Measurements from ENCODE around the gene PCDHB7.
"Not testable (repeated sequence)": the region's sequence is repeated elsewhere in the genome, so short reads cannot be mapped to it uniquely, and the experiment has no call there.

Gene PCDHB7

DNA sequence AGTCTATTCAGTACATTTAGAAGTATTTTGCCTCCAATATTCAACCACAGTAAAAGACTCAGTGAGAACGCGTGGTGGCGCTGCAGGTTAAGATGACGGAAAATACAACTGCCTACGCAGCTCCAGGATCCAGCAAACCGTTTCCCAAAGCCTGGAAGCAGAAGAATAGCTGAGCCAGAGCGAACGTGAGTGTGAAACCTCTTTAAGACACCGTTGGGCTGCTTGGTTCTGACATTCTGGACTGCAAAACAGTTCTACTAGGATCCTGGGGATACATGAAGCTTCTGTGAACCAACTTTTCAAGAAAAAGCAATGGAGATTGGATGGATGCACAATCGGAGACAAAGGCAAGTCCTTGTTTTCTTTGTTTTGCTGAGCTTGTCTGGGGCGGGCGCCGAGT is 9.8 kb downstream of the PCDHB7 start, which contains the start of gene PCDHB16:
PCDHB16 (plus strand) TSS at position 140 of the 400 bp plus-strand sequence; CDS start at position 313, 173 bp downstream.
- DNase-seq = peak in 1 of 2 experiments; percentile 2

DNA sequence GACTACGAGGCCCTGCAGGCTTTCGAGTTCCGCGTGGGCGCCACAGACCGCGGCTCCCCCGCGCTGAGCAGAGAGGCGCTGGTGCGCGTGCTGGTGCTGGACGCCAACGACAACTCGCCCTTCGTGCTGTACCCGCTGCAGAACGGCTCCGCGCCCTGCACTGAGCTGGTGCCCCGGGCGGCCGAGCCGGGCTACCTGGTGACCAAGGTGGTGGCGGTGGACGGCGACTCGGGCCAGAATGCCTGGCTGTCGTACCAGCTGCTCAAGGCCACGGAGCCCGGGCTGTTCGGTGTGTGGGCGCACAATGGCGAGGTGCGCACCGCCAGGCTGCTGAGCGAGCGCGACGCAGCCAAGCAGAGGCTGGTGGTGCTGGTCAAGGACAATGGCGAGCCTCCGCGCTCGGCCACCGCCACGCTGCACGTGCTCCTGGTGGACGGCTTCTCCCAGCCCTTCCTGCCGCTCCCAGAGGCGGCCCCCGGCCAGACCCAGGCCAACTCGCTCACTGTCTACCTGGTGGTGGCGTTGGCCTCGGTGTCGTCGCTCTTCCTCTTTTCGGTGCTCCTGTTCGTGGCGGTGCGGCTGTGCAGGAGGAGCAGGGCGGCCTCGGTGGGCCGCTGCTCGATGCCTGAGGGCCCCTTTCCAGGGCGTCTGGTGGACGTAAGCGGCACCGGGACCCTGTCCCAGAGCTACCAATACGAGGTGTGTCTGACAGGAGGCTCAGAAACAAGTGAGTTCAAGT is 11.8 kb downstream of the PCDHB7 start:
- not testable (repeated sequence) for DNase-seq

DNA sequence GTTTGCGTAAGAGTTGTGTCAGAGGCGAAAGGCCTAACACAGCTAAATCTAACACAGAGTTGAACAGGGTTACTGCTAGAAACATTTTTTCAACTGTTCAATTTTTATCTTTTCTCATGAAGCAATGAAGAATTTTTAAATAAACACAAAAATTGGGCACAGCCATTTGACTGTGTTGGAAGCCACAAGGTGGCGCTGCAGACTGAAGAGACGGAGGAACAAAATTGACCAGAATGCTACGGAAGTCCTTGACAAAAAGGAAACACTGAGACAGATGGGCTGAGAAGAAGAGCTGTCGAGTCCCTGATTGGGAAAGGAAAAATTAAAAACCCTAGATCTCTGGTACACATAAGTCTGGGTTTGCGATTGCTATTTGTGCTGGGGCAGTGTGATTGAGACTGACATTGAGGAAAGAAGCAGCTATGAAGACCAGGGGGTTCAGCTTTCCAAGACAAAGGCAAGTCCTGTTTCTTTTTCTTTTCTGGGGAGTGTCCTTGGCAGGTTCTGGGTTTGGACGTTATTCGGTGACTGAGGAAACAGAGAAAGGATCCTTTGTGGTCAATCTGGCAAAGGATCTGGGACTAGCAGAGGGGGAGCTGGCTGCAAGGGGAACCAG is 14.6 kb downstream of the PCDHB7 start, which contains the start of gene PCDHB9:
PCDHB9 (plus strand) TSS at position 265 of the 616 bp plus-strand sequence; CDS start at position 423, 158 bp downstream.
- DNase-seq = peak; percentile 32 to 45

DNA sequence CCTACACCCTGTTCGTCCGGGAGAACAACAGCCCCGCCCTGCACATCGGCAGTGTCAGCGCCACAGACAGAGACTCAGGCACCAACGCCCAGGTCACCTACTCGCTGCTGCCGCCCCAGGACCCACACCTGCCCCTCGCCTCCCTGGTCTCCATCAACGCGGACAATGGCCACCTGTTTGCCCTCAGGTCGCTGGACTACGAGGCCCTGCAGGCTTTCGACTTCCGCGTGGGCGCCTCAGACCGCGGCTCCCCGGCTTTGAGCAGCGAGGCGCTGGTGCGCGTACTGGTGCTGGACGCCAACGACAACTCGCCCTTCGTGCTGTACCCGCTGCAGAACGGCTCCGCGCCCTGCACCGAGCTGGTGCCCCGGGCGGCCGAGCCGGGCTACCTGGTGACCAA is 16.2 kb downstream of the PCDHB7 start:
- DNase-seq = not testable (repeated sequence)

DNA sequence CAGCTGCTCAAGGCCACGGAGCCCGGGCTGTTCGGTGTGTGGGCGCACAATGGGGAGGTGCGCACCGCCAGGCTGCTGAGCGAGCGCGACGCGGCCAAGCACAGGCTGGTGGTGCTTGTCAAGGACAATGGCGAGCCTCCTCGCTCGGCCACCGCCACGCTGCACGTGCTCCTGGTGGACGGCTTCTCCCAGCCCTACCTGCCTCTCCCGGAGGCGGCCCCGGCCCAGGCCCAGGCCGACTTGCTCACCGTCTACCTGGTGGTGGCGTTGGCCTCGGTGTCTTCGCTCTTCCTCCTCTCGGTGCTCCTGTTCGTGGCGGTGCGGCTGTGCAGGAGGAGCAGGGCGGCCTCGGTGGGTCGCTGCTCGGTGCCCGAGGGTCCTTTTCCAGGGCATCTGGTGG is 16.7 kb downstream of the PCDHB7 start:
- not testable (repeated sequence) for DNase-seq

DNA sequence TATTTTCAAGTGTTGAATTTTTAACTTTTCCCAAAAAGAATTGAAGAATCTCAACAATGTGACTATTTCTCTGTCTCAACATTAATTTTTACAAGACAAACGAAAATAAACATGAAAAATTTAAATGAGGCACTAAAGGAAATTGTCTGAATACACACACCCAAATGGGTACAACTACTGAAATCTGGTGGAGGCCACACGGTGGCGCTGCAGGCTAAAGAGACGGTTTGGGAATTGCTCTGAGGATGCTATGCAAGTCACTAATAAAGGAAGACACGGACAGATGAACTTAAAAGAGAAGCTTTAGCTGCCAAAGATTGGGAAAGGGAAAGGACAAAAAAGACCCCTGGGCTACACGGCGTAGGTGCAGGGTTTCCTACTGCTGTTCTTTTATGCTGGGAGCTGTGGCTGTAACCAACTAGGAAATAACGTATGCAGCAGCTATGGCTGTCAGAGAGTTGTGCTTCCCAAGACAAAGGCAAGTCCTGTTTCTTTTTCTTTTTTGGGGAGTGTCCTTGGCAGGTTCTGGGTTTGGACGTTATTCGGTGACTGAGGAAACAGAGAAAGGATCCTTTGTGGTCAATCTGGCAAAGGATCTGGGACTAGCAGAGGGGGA is 19.8 kb downstream of the PCDHB7 start, which contains the start of gene PCDHB10:
PCDHB10 (plus strand) TSS at position 244 of the 616 bp plus-strand sequence; CDS start at position 444, 200 bp downstream.
- peak; percentile 4 to 58 for DNase-seq

DNA sequence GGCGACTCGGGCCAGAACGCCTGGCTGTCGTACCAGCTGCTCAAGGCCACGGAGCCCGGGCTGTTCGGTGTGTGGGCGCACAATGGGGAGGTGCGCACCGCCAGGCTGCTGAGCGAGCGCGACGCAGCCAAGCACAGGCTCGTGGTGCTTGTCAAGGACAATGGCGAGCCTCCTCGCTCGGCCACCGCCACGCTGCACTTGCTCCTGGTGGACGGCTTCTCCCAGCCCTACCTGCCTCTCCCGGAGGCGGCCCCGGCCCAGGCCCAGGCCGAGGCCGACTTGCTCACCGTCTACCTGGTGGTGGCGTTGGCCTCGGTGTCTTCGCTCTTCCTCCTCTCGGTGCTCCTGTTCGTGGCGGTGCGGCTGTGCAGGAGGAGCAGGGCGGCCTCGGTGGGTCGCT is 21.9 kb downstream of the PCDHB7 start:
- DNase-seq = not testable (repeated sequence)

DNA sequence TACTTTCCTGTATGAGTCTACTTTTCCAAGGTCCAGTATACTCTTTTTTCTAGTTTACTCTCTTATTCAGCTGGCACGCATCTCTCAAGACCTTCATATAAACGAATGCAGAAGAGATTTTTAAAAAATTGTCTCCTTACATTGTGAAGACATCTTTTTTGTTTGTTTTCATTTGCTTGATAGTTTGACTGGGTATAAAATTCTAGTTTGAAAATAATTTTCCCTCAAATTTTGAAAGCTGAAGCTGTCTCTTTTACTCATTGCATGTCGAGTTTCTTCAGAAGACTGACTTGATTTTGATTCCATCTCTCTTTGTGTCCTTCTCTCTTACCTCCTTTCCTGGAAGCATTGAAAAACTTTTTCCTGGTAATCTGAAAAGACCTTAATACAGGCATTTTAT is 23.9 kb downstream of the PCDHB7 start:
- no peak for DNase-seq

DNA sequence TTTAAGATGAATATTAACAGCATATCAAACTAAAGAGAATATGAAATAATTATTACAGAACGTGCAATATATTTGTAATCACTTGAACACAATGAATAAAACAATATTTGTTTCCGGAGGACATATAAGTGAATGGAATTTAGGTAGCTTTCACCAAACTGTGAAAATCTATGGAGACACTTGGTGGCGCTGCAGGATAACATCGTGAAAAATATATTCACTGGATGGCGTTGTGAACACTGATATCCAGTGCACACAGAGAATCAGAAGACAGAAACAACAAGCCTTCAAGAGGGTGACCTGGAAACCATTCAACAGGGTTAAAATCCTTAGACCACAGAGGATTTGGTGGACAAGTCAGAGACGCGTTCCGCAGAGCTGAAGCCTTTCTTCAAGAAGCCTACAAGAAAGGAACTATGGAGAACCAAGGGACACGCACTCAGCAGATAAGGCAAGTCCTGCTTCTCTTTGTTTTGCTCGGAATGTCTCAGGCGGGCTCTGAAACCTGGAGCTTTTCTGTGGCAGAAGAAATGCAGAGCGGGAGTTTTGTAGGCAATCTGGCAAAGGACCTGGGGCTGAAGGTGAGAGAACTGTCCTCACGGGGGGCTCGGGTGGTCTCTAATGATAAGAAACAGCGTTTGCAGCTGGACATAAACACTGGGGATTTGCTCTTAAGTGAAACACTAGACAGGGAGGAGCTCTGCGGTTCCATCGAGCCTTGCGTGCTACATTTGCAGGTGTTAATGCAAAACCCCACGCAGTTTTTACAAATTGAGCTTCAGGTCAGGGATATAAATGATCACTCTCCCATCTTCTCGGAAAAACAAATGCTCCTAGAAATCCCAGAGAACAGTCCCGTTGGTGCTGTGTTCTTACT is 27.2 kb downstream of the PCDHB7 start, which contains the start of gene PCDHB11:
PCDHB11 (plus strand) TSS at position 269 of the 877 bp plus-strand sequence; CDS start at position 417, 148 bp downstream.
- peak; percentile 39 to 54 for DNase-seq

DNA sequence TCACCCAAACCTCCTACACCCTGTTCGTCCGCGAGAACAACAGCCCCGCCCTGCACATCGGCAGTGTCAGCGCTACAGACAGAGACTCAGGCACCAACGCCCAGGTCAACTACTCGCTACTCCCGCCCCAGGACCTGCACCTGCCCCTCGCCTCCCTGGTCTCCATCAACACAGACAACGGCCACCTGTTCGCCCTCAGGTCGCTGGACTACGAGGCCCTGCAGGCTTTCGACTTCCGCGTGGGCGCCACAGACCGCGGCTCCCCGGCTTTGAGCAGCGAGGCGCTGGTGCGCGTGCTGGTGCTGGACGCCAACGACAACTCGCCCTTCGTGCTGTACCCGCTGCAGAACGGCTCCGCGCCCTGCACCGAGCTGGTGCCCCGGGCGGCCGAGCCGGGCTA is 28.7 kb downstream of the PCDHB7 start:
- not testable (repeated sequence) for DNase-seq

DNA sequence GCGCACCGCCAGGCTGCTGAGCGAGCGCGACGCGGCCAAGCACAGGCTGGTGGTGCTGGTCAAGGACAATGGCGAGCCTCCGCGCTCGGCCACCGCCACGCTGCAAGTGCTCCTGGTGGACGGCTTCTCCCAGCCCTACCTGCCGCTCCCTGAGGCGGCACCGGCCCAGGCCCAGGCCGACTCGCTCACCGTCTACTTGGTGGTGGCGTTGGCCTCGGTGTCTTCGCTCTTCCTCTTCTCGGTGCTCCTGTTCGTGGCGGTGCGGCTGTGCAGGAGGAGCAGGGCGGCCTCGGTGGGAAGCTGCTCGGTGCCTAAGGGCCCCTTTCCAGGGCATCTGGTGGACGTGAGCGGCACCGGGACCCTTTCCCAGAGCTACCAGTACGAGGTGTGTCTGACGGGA is 29.2 kb downstream of the PCDHB7 start:
- not testable (repeated sequence) for DNase-seq

DNA sequence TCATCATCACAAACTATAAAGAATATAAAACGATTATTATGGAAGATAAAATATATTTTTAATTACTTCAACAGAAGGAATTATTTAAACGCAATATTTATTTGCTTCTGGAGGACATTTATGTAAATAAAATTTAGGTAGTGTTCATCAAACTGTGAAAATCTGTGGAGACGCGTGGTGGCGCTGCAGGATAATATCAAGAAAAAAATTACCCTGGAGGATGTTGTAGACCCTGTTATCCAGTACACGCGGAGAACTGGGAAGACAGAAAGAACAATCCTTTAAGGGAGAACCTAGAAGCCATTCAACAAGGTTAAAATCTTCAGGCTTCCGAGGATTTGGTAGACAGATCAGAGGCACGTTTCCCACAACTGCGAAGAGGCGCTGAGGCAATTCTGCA is 36.0 kb downstream of the PCDHB7 start, which contains the start of gene PCDHB12:
PCDHB12 (plus strand) TSS at position 242 of the 400 bp plus-strand sequence. CDS start 189 bp downstream, outside the sequence.
- DNase-seq = peak; percentile 27 to 56

DNA sequence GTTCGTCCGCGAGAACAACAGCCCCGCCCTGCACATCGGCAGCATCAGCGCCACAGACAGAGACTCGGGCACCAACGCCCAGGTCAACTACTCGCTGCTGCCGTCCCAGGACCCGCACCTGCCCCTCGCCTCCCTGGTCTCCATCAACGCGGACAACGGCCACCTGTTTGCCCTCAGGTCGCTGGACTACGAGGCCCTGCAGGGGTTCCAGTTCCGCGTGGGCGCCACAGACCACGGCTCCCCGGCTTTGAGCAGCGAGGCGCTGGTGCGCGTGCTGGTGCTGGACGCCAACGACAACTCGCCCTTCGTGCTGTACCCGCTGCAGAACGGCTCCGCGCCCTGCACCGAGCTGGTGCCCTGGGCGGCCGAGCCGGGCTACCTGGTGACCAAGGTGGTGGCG is 37.8 kb downstream of the PCDHB7 start:
- not testable (repeated sequence) for DNase-seq

DNA sequence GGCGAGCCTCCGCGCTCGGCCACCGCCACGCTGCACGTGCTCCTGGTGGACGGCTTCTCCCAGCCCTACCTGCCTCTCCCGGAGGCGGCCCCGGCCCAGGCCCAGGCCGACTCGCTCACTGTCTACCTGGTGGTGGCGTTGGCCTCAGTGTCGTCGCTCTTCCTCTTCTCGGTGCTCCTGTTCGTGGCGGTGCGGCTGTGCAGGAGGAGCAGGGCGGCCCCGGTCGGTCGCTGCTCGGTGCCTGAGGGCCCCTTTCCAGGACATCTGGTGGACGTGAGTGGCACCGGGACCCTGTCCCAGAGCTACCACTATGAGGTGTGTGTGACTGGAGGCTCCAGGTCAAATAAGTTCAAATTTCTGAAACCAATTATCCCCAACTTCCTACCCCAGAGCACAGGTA is 38.4 kb downstream of the PCDHB7 start:
- DNase-seq = not testable (repeated sequence)

DNA sequence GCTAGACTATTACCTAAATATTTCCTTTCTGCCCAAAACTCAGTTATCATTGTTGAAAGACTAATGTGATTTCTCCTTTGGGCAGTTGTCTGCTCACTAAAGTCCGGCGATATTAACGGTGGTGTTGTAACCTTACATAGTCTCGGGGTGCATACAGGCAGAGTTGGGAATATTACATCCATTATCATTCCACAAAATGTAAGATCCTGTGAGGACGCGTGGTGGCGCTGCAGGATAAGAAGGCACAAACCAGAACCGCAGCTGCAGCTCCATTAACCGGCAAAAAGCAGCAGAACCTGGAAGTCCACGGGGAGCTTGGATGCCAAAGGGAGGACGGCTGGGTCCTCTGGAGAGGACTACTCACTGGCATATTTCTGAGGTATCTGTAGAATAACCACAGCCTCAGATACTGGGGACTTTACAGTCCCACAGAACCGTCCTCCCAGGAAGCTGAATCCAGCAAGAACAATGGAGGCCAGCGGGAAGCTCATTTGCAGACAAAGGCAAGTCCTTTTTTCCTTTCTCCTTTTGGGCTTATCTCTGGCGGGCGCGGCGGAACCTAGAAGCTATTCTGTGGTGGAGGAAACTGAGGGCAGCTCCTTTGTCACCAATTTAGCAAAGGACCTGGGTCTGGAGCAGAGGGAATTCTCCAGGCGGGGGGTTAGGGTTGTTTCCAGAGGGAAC is 41.4 kb downstream of the PCDHB7 start, which contains the start of gene PCDHB13:
PCDHB13 (plus strand) TSS at position 264 of the 684 bp plus-strand sequence; CDS start at position 469, 205 bp downstream.
- peak; percentile 11 to 47 for DNase-seq

DNA sequence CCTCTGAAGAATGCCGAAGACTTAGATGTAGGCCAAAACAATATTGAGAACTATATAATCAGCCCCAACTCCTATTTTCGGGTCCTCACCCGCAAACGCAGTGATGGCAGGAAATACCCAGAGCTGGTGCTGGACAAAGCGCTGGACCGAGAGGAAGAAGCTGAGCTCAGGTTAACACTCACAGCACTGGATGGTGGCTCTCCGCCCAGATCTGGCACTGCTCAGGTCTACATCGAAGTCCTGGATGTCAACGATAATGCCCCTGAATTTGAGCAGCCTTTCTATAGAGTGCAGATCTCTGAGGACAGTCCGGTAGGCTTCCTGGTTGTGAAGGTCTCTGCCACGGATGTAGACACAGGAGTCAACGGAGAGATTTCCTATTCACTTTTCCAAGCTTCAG is 42.1 kb downstream of the PCDHB7 start:
- not testable (repeated sequence) for DNase-seq

DNA sequence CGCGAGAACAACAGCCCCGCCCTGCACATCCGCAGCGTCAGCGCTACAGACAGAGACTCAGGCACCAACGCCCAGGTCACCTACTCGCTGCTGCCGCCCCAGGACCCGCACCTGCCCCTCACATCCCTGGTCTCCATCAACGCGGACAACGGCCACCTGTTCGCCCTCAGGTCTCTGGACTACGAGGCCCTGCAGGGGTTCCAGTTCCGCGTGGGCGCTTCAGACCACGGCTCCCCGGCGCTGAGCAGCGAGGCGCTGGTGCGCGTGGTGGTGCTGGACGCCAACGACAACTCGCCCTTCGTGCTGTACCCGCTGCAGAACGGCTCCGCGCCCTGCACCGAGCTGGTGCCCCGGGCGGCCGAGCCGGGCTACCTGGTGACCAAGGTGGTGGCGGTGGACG is 43.1 kb downstream of the PCDHB7 start:
- not testable (repeated sequence) for DNase-seq

DNA sequence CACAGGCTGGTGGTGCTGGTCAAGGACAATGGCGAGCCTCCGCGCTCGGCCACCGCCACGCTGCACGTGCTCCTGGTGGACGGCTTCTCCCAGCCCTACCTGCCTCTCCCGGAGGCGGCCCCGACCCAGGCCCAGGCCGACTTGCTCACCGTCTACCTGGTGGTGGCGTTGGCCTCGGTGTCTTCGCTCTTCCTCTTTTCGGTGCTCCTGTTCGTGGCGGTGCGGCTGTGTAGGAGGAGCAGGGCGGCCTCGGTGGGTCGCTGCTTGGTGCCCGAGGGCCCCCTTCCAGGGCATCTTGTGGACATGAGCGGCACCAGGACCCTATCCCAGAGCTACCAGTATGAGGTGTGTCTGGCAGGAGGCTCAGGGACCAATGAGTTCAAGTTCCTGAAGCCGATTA is 43.6 kb downstream of the PCDHB7 start:
- DNase-seq = not testable (repeated sequence)

DNA sequence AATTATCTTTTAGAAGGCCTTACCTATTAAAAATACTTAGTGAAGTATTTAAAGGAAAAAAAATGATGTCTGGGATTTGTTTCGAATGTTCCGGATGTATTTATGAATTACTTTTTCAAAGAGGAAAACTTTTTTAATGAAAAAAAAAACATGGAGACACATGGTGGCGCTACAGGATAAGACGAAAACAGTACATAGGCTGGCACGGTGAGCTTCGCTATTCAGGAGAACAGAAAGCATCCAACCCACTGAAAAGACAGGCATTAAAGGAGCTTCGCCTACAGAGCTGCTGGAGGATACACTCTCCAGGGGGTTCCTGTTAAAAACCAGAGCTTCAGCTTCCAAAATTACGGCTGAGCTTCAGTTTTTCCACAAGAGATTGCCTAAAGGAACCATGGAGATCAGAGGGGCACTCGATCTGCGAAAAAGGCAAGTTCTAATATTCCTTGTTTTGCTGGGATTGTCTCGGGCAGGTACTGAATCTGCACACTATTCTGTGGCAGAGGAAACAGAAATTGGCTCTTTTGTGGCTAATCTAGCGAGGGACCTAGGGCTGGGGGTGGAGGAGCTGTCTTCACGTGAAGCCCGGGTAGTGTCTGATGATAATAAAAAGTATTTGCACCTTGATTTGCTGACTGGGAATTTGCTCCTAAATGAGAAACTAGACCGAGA is 50.8 kb downstream of the PCDHB7 start, which contains the start of gene PCDHB14:
PCDHB14 (plus strand) TSS at position 232 of the 672 bp plus-strand sequence; CDS start at position 395, 163 bp downstream.
- DNase-seq = peak; percentile 3 to 66

DNA sequence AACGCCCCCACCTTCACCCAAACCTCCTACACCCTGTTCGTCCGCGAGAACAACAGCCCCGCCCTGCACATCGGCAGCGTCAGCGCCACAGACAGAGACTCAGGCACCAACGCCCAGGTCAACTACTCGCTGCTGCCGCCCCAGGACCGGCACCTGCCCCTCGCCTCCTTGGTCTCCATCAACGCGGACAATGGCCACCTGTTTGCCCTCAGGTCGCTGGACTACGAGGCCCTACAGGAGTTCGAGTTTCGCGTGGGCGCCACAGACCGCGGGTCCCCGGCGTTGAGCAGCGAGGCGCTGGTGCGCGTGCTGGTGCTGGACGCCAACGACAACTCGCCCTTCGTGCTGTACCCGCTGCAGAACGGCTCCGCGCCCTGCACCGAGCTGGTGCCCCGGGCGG is 52.4 kb downstream of the PCDHB7 start:
- not testable (repeated sequence) for DNase-seq

DNA sequence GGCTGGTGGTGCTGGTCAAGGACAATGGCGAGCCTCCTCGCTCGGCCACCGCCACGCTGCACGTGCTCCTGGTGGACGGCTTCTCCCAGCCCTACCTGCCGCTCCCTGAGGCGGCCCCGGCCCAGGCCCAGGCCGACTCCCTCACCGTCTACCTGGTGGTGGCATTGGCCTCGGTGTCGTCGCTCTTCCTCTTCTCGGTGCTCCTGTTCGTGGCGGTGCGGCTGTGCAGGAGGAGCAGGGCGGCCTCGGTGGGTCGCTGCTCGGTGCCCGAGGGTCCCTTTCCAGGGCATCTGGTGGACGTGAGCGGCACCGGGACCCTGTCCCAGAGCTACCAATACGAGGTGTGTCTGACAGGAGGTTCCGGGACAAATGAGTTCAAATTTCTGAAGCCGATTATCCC is 53.0 kb downstream of the PCDHB7 start:
- not testable (repeated sequence) for DNase-seq
